Measurements from ENCODE around the gene PRKCA. TPM values are rescaled to one million over a fixed set of nuclear protein-coding genes. Genes with fewer than 3 reads are reported as not detected.

Gene PRKCA
- total and polyA plus RNA-seq, 2 of the 13 experiments (the other 11 are each of a cell fraction or from before 2014, with no cell fraction given) = 18.5 to 21.5 TPM

GRCh38 chr17:66584927-66585326 lies 282.5 kb downstream of the PRKCA start:
- no peak overlapping the region for H3K9ac ChIP-seq (ENCODE audit: insufficient read depth, low read depth, low read length)
- FAIRE-seq = no peak
- no peaks in the 10 kb centered on the region for H4K20me1 ChIP-seq (ENCODE audit: insufficient read depth, low read length)
- CTCF ChIA-PET (ENCODE audit: low intra/inter-chr PET ratio, low total read pairs) = no interaction called here
- TF ChIP-seq NCOA5 (CRISPR knock-in tag; IDR thresholded peaks at IDR 0.05) (no peak), MNT (IDR thresholded peaks at IDR 0.05) (no peak), SOX5 (CRISPR knock-in tag; IDR thresholded peaks at IDR 0.05; ENCODE audit: borderline replicate concordance) (no peak), TEAD3 (CRISPR knock-in tag; optimal IDR thresholded peaks at IDR 0.05; ENCODE audit: borderline replicate concordance) (no peak), NR2C2 (CRISPR knock-in tag; IDR thresholded peaks at IDR 0.05; ENCODE audit: borderline replicate concordance) (no peak), HIVEP1 (CRISPR knock-in tag; IDR thresholded peaks at IDR 0.05) (no peak), HINFP (CRISPR knock-in tag; IDR thresholded peaks at IDR 0.05; ENCODE audit: low read depth) (no peak), KDM4B (CRISPR knock-in tag; IDR thresholded peaks at IDR 0.05) (no peak), MTERF4 (CRISPR knock-in tag; IDR thresholded peaks at IDR 0.05) (no peak), ZNF33A (CRISPR knock-in tag; IDR thresholded peaks at IDR 0.05; ENCODE audit: borderline replicate concordance) (no peak), TRIM22 (IDR thresholded peaks at IDR 0.05) (no peak), ARID3A (IDR thresholded peaks at IDR 0.05; ENCODE audit: low read depth, low read length) (no peak), NFE2 (CRISPR knock-in tag; IDR thresholded peaks at IDR 0.05) (no peak), NR1H2 (CRISPR knock-in tag; IDR thresholded peaks at IDR 0.05; ENCODE audit: borderline replicate concordance, low read depth) (no peak), SMAD9 (CRISPR knock-in tag; IDR thresholded peaks at IDR 0.05) (no peak), ZSCAN21 (CRISPR knock-in tag; IDR thresholded peaks at IDR 0.05; ENCODE audit: borderline replicate concordance) (no peak)
- H3K4me1 ChIP-seq (ENCODE audit: insufficient read depth, low read length) = peaks cover 25% of the 10 kb centered on the region
- H2AFZ ChIP-seq (ENCODE audit: low read length) = no peak overlapping the region
- POLR2A ChIA-PET = no interaction called here
- intact Hi-C loops (cut with micrococcal nuclease; ENCODE audit: unreplicated experiment) = no loop called here
- H3K27ac ChIP-seq (ENCODE audit: extremely low read length, insufficient read depth, low read length) = no peak overlapping the region
- BruUV-seq (replicated peaks) = no TSS peak
- 96% methylated on average over 4 of the region's 4 CpGs for WGBS (ENCODE audit: low lambda C conversion rate)
- H3K4me2 ChIP-seq (ENCODE audit: low read depth, low read length) = no peak overlapping the region
- in situ Hi-C loops (cut with HindIII; ENCODE audit: extremely low pct_ligation_motif_present, low pct_unique_long_range_greater_than_20kb) = no loop called here
- no peaks in the 10 kb centered on the region for H3K9me3 ChIP-seq (ENCODE audit: low read length)
- H3K36me3 ChIP-seq (replicated peaks in 1 of 2; ENCODE audit: control insufficient read depth in 1 of 2, insufficient read depth in 2 of 2, low read length in 2 of 2) = no peaks in the 10 kb centered on the region
- no peak for ATAC-seq
- no peak overlapping the region for H3K4me3 ChIP-seq (replicated peaks in 1 of 3; ENCODE audit: insufficient read depth in 1 of 3, low read depth in 2 of 3, low read length in 3 of 3)
- DNase-seq (ENCODE audit: low spot score) = no peak
- no peaks in the 10 kb centered on the region for H3K79me2 ChIP-seq (ENCODE audit: insufficient read depth, low read length)
- H3K27me3 ChIP-seq (ENCODE audit: control insufficient read depth in 1 of 2, insufficient read depth in 2 of 2, low read length in 2 of 2) = no peaks in the 10 kb centered on the region

All from HepG2 (cell line).